Muscle layer of colon (tissue), 2 donors: ENCODE measurements around the gene DDN.

Source experiments
- H3K27ac ChIP-seq: one replicate; pipeline ENCODE4 v1.7.0; 2013; ENCODE audit warnings: low read depth, mild to moderate bottlenecking, low read length, moderate library complexity
- H3K27me3 ChIP-seq, 2 donors: one replicate each; pipeline ENCODE4 v1.7.0; 2013; ENCODE audit warnings: low read length in 2 of 2, mild to moderate bottlenecking in 2 of 2; ENCODE audit not compliant: insufficient read depth in 2 of 2, control insufficient read depth in 1 of 2
- H3K36me3 ChIP-seq: one replicate; pipeline ENCODE4 v1.7.0; 2013; ENCODE audit warnings: mild to moderate bottlenecking, low read length; ENCODE audit not compliant: insufficient read depth
- H3K4me1 ChIP-seq: one replicate; pipeline ENCODE4 v1.7.0; 2013; ENCODE audit warnings: mild to moderate bottlenecking, low read length; ENCODE audit not compliant: insufficient read depth
- H3K4me3 ChIP-seq, 2 donors: one replicate each; pipeline ENCODE4 v1.7.0; 2013; ENCODE audit warnings: low read length in 2 of 2, low read depth in 1 of 2, mild to moderate bottlenecking in 1 of 2, moderate library complexity in 1 of 2
- H3K9ac ChIP-seq: one replicate; pipeline ENCODE4 v1.7.0; 2013; ENCODE audit warnings: low read length
- H3K9me3 ChIP-seq: one replicate; pipeline ENCODE4 v1.7.0; 2013; ENCODE audit warnings: mild to moderate bottlenecking, low read length
- donor health status: abdominal sarcoma.
- donor health status: Adenocarcinoma of cecum.

DDN gene

GRCh38 chr12:48998497-48999353 lies 450 bp downstream of the DDN start:
- Histone ChIP-seq H3K27me3 (peaks cover 41 to 73% of the 10 kb centered on the region in 2 donors), H3K36me3 (peaks cover 24% of the 10 kb centered on the region), H3K9me3 (no peaks in the 10 kb centered on the region), H3K27ac (no peak overlapping the region), H3K4me1 (peaks cover 24% of the 10 kb centered on the region), H3K4me3 (peak overlapping the region; percentile 32 to 33), H3K9ac (no peak overlapping the region)

DNA sequence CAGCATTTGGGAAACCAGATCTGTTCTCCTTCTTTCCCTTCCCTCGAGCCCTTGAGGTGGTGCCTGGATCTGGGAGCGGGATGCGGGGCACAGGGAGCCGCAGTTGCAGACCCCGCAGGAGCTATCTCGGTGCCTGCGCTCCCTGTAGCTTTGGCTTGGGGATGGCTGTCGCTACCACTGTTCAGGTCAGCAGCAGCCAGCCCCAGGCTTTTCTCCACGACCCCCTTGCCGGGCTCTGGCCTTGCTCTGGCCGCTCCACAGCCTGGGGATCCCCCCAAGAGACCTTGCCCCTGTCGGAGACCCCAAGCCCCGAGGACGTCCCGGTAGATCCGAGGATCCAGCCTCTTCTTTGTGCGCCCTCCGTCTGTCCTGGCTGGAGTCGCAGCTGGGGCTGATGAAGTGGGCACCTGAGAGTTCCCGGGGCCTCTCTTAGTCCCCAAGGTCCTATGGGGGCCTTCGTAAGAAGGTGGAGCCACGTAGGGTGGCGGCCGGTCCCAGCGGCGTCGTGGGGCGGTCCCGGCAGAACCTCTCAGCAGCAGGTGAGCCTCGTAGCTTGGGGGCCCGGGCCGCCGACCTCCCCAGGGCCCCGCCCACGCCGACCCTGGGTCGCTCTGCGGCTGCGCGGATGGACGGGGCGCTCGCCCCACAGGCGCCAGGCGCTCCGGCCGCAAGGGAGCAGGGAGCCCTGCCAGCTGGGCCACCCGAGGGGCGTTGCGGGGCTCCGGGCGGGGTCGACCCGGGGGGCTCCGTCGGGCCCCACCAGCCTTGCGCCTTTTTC lies 1.3 kb downstream of the DDN start:
- no peak overlapping the region for H3K27ac ChIP-seq
- H3K4me3 ChIP-seq, result peak overlapping the region; percentile 32 to 33
- H3K36me3 ChIP-seq, result peaks cover 16% of the 10 kb centered on the region
- peaks cover 43 to 78% of the 10 kb centered on the region in 2 donors for H3K27me3 ChIP-seq
- peaks cover 24% of the 10 kb centered on the region for H3K4me1 ChIP-seq
- no peaks in the 10 kb centered on the region for H3K9me3 ChIP-seq
- no peak overlapping the region for H3K9ac ChIP-seq

GRCh38 chr12:48996794-48997718 lies 2.1 kb downstream of the DDN start:
- no peak overlapping the region for H3K27ac ChIP-seq
- no peak overlapping the region for H3K9ac ChIP-seq

GRCh38 chr12:48995086-48995879 lies 3.9 kb downstream of the DDN start:
- Histone ChIP-seq H3K27ac (no peak overlapping the region), H3K27me3 (peaks cover 26 to 66% of the 10 kb centered on the region in 2 donors), H3K36me3 (no peaks in the 10 kb centered on the region), H3K4me3 (peak overlapping the region in 1 of 2 donors; percentile 43), H3K9me3 (no peaks in the 10 kb centered on the region), H3K9ac (no peak overlapping the region), H3K4me1 (peaks cover 24% of the 10 kb centered on the region)

More at GRCh38 chr12:48996794-48997718, 2.1 kb downstream of the DDN start:
- peaks cover 38 to 81% of the 10 kb centered on the region in 2 donors for H3K27me3 ChIP-seq
- H3K4me3 ChIP-seq, result peak overlapping the region; percentile 28
- H3K9me3 ChIP-seq, result no peaks in the 10 kb centered on the region
- H3K4me1 ChIP-seq, result peaks cover 24% of the 10 kb centered on the region
- H3K36me3 ChIP-seq, result peaks cover 7% of the 10 kb centered on the region

DNA sequence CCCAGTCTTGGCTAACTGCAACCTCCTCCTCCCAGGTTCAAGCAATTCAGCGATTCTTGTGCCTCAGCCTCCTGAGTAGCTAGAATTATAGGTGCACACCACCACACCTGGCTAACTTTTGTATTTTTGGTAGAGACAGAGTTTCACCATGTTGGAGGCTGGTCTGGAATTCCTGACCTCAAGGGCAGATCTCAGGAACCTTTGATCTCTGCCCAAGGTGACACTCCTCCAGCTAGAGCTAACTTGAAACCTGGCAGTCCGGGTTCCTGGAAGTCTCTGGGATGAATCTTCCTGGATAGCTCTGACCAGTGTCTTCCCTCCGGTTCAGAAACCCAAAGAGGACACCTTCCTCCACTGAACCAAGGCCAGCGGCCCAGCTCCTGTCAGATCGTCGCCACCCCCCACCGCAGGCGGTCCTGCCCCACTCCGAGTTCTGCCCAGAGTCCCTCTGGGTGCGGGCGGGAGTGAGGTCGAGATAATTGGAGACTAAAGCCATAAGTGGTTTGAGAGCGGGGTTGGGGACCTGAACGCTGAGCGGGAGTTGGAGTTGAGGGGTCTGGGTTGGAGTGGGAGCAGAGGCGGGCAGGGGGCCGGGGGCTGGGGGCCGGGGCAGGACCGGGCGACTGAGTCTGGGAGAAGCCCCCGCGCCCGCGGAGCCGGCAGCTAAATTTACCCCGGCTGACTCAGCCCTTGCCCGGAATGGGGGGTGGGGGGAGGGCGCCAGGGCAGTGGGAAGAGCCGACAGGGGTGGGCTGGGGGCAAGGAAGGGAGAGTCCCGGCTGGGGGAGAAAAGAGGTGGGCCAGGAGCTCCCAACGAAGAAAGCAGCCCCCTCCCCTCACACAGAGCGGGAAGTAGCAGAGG lies 4.7 kb downstream of the DDN start:
- Histone ChIP-seq H3K9me3 (no peaks in the 10 kb centered on the region), H3K27ac (no peak overlapping the region), H3K4me3 (no peak overlapping the region), H3K27me3 (peaks cover 18 to 60% of the 10 kb centered on the region in 2 donors), H3K4me1 (peaks cover 16% of the 10 kb centered on the region), H3K9ac (no peak overlapping the region), H3K36me3 (no peaks in the 10 kb centered on the region)

DNA sequence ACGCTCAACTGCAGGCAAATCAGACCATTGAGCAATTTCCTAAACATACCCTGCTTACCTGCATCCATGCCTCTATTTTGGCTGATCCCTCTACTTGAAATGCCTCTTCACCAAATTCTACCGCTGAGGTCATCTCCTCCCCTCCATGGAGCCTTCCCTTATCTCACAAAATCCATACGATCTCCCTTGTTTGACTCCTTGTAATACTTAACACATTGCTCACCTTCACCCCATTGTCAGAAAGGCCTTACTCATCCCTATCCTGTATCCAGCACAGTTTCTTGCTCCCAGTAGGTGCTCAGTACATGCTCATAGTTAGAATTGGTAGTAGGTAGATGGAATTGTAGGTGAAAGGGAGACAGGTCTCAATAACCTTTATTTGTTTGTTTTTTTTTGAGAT lies 5.4 kb downstream of the DDN start:
- Histone ChIP-seq H3K27ac (no peak overlapping the region), H3K36me3 (no peaks in the 10 kb centered on the region), H3K4me1 (peaks cover 12% of the 10 kb centered on the region), H3K9me3 (no peaks in the 10 kb centered on the region), H3K9ac (no peak overlapping the region), H3K4me3 (no peak overlapping the region), H3K27me3 (peaks cover 16 to 61% of the 10 kb centered on the region in 2 donors)

DNA sequence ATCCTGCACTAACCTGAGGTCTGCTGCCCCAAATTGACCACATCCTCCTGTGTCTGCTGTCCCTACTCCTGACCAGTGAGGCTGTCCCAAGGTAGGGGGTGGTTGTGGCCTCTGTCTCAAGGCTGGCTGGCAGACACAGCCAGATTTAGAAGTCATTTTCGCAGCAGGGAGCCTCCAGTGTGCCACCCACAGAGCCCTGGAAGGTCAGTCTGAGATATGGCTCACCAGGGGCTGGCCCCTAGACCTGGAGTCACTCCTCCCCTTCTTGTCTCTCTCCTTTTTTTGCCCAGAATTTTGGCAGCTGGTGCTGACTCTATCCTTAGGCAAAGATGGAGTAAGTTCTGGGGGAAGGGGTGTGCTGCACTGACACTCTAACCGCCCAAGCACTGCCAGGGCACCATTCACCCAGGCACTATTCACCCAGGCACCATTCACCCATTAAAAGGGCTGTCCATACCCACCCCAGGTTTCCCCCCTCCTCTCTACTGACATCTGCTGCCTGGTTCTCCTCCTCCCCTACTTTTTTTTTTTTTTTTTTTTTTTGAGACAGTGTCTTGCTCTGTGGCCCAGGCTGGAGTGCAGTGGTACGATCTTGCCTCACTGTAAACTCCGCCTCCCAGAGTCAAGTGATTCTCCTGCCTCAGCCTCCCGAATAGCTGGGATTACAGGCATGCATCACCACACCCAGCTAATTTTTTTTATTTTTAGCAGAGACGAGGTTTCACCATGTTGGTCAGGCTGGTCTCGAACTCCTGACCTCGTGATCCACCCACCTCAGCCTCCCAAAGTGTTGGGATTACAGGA lies 7.7 kb downstream of the DDN start:
- Histone ChIP-seq H3K9ac (no peak overlapping the region), H3K27me3 (peaks cover 16 to 62% of the 10 kb centered on the region in 2 donors), H3K36me3 (no peaks in the 10 kb centered on the region), H3K9me3 (no peaks in the 10 kb centered on the region), H3K4me3 (no peak overlapping the region), H3K4me1 (no peaks in the 10 kb centered on the region), H3K27ac (no peak overlapping the region)

- H3K9me3 ChIP-seq, result no peaks in the 10 kb centered on the region
- H3K4me1 ChIP-seq, result no peaks in the 10 kb centered on the region
- no peak overlapping the region for H3K9ac ChIP-seq
- peaks cover 16 to 66% of the 10 kb centered on the region in 2 donors for H3K27me3 ChIP-seq
- H3K4me3 ChIP-seq, result no peak overlapping the region
- no peaks in the 10 kb centered on the region for H3K36me3 ChIP-seq
- no peak overlapping the region for H3K27ac ChIP-seq
Observed at GRCh38 chr12:48990552-48990951, 8.6 kb downstream of the DDN start.

- peaks cover 0 to 47% of the 10 kb centered on the region in 2 donors for H3K27me3 ChIP-seq
- H3K9ac ChIP-seq, result no peak overlapping the region
- no peaks in the 10 kb centered on the region for H3K9me3 ChIP-seq
- H3K4me3 ChIP-seq, result no peak overlapping the region
- H3K4me1 ChIP-seq, result no peaks in the 10 kb centered on the region
- H3K36me3 ChIP-seq, result no peaks in the 10 kb centered on the region
- H3K27ac ChIP-seq, result no peak overlapping the region
Observed at GRCh38 chr12:48988030-48988649, 11.0 kb downstream of the DDN start.
